CD14-positive monocyte (primary cell): Measurements from ENCODE around the gene CFAP74. TPM values are rescaled to one million over a fixed set of nuclear protein-coding genes. Genes with fewer than 3 reads are reported as not detected.
"Not testable (repeated sequence)": the region's sequence is repeated elsewhere in the genome, so short reads cannot be mapped to it uniquely, and the experiment has no call there.

Experiments used
- DNase-seq, 3 donors: peaks; one replicate each; pipeline ENCODE4 v3.0.0-alpha.2; 2011 to 2022
- H2AFZ ChIP-seq: 2 replicates; pipeline ENCODE4 v1.6.0; 2012; ENCODE audit warnings: mild to moderate bottlenecking, low read depth, low read length, inconsistent platforms; ENCODE audit not compliant: insufficient read depth, poor library complexity, severe bottlenecking
- H3K27ac ChIP-seq, 2 donors: 1 replicate in 1 of 2; 2 replicates in 1 of 2; pipeline ENCODE4 v1.5.1; 2012 to 2013; ENCODE audit warnings: low read length in 2 of 2, control low read depth in 1 of 2, inconsistent platforms in 1 of 2, low read depth in 1 of 2, mild to moderate bottlenecking in 1 of 2
- H3K27me3 ChIP-seq, 2 donors: one replicate each; pipeline versions ENCODE4 v1.6.0 to v1.6.1; 2011 to 2013; ENCODE audit warnings: low read length in 2 of 2; ENCODE audit not compliant: control insufficient read depth in 2 of 2, insufficient read depth in 2 of 2
- H3K36me3 ChIP-seq, 2 donors: replicated peaks in 1 of 2; 1 replicate in 1 of 2; 2 replicates in 1 of 2; pipeline versions ENCODE4 v1.5.1 to v1.6.1; 2012 to 2013; ENCODE audit warnings: low read length in 2 of 2, control low read depth in 1 of 2, inconsistent platforms in 1 of 2, mild to moderate bottlenecking in 1 of 2; ENCODE audit not compliant: insufficient read depth in 2 of 2, control insufficient read depth in 1 of 2
- H3K4me1 ChIP-seq, 2 donors: 1 replicate in 1 of 2; 2 replicates in 1 of 2; pipeline versions ENCODE4 v1.5.1 to v1.6.1; 2012 to 2013; ENCODE audit warnings: low read length in 2 of 2, control low read depth in 1 of 2, inconsistent platforms in 1 of 2, mild to moderate bottlenecking in 1 of 2, moderate library complexity in 1 of 2; ENCODE audit not compliant: insufficient read depth in 2 of 2, control insufficient read depth in 1 of 2
- H3K4me2 ChIP-seq: replicated peaks from 2 replicates; pipeline ENCODE3; 2012; ENCODE audit warnings: low read length, moderate library complexity, mild to moderate bottlenecking; ENCODE audit not compliant: poor library complexity, severe bottlenecking; ENCODE audit errors: extremely low read depth
- H3K4me3 ChIP-seq, 3 experiments: fragments of 200-600 bp in 1 of 3; sonication (generic) in 1 of 3; replicated peaks in 1 of 3; 1 replicate in 2 of 3; 2 replicates in 1 of 3; pipeline ENCODE4 v1.5.1; 2011 to 2013; ENCODE audit warnings: low read length in 3 of 3, mild to moderate bottlenecking in 3 of 3, control low read depth in 2 of 3, low read depth in 2 of 3, inconsistent platforms in 1 of 3, moderate library complexity in 1 of 3
- H3K79me2 ChIP-seq: 2 replicates; pipeline ENCODE4 v1.6.0; 2012; ENCODE audit warnings: mild to moderate bottlenecking, control low read depth, inconsistent platforms, low read length, moderate library complexity; ENCODE audit not compliant: insufficient read depth
- H3K9ac ChIP-seq: 2 replicates; pipeline ENCODE4 v1.6.0; 2017; ENCODE audit warnings: low read length, mild to moderate bottlenecking; ENCODE audit not compliant: insufficient read depth, poor library complexity, severe bottlenecking
- H3K9me3 ChIP-seq, 2 donors: replicated peaks in 1 of 2; 1 replicate in 1 of 2; 2 replicates in 1 of 2; pipeline versions ENCODE4 v1.5.1 to v1.6.1; 2012 to 2013; ENCODE audit warnings: low read length in 2 of 2, control low read depth in 1 of 2; ENCODE audit not compliant: control insufficient read depth in 1 of 2, insufficient read depth in 1 of 2
- H4K20me1 ChIP-seq: 2 replicates; pipeline ENCODE4 v1.6.0; 2012; ENCODE audit warnings: mild to moderate bottlenecking, low read length, control low read depth, moderate library complexity; ENCODE audit not compliant: insufficient read depth
- H3K27ac Mint-ChIP-seq, 7 donors: one replicate each; pipeline ENCODE4 v1.8.0; 2020; ENCODE audit warnings: mild to moderate bottlenecking in 7 of 7, mixed read lengths in 7 of 7, moderate library complexity in 6 of 7, inconsistent platforms in 2 of 7
- H3K27me3 Mint-ChIP-seq, 3 donors: one replicate each; pipeline ENCODE4 v1.8.0; 2021 to 2022; ENCODE audit warnings: low read depth in 3 of 3, mild to moderate bottlenecking in 3 of 3, mixed read lengths in 3 of 3, moderate library complexity in 3 of 3, inconsistent platforms in 1 of 3
- H3K36me3 Mint-ChIP-seq, 2 donors: one replicate each; pipeline ENCODE4 v1.8.0; 2020; ENCODE audit warnings: mixed read lengths in 2 of 2, inconsistent platforms in 1 of 2, mild to moderate bottlenecking in 1 of 2
- H3K4me1 Mint-ChIP-seq: one replicate; pipeline ENCODE4 v1.8.0; 2020; ENCODE audit warnings: mild to moderate bottlenecking, mixed read lengths
- H3K4me3 Mint-ChIP-seq, 2 donors: one replicate each; pipeline ENCODE4 v1.8.0; 2020; ENCODE audit warnings: mild to moderate bottlenecking in 2 of 2, mixed read lengths in 2 of 2, moderate library complexity in 1 of 2
- H3K9me3 Mint-ChIP-seq, 7 donors: one replicate each; pipeline ENCODE4 v1.8.0; 2020 to 2022; ENCODE audit warnings: mixed read lengths in 7 of 7, mild to moderate bottlenecking in 6 of 7, moderate library complexity in 6 of 7, inconsistent platforms in 2 of 7
- CTCF ChIP-seq: fragments of 200-600 bp; IDR thresholded peaks from one replicate; pipeline ENCODE4 v1.8.0; 2022; ENCODE audit warnings: antibody characterized with exemption, mild to moderate bottlenecking
- WGBS: methylation state at CpG from one replicate; pipeline ENCODE4 v1.1.5; 2013; ENCODE audit warnings: missing lambda C conversion rate; ENCODE audit not compliant: insufficient coverage; 5-methylcytosine and 5-hydroxymethylcytosine counted together
- intact Hi-C, 2 donors: fragments of 100-400 bp; cut with micrococcal nuclease; formaldehyde crosslinking; loops; one replicate each; pipeline versions ENCODE4 v1.15.0 to v1.15.1; 2023
- polyA plus RNA-seq, 3 donors: library from polyadenylated mRNA; depleted of rRNA in 1 of 3; unstranded in 2 of 3; stranded (reverse) in 1 of 3; fragments of 300-500 nt in 2 of 3; fragments of >200 nt in 1 of 3; fragmentation: Illumina TruSeq in 2 of 3; gene quantifications; 1 replicate in 2 of 3; 2 replicates in 1 of 3; pipeline ENCODE4 v1.2.3, GENCODE V29; 2012 to 2021

CFAP74 gene
- polyA plus RNA-seq, 3 donors = not detected

DNA sequence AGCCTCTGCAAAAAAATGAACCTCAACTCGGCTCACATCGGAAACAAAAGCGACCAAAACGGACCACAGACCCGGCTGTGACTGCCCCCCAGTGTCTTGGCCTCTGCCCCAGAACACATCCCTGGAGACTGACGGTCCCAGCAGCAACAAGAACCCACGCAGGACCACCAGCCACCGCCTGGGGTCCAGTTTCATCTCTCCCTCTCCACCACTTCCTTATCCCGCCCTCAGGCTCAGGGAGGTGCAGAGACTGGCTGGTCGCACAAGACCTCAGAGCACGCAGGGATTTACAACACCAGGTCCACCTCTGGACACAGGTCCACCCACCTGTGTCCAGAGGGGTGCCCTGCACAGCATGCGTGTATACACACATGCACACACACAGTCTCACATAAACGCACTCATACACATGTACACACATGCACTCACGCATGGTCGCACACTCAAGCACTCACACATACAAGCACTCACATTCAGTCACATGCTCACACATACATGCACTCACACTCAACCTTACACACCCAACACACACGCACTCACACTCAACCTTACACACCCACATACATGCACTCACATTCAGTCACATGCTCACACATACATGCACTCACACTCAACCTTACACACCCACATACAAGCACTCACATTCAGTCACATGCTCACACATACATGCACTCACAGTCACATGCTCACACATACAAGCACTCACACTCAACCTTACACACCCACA is 65.9 kb downstream of the CFAP74 start:
- no peak for DNase-seq
- Histone ChIP-seq H3K9ac (no peak overlapping the region), H3K36me3 (no peaks in the 10 kb centered on the region), H2AFZ (no peak overlapping the region), H3K4me1 (no peaks in the 10 kb centered on the region), H4K20me1 (no peaks in the 10 kb centered on the region), H3K4me2 (no peak overlapping the region), H3K27ac (no peak overlapping the region), H3K79me2 (no peaks in the 10 kb centered on the region), H3K27me3 (no peaks in the 10 kb centered on the region), H3K9me3 (no peaks in the 10 kb centered on the region), H3K4me3 (no peak overlapping the region)
- H3K4me3 Mint-ChIP-seq = no peak overlapping the region
- WGBS = 80% methylated on average over 16 of the region's 16 CpGs
- H3K4me1 Mint-ChIP-seq = no peaks in the 10 kb centered on the region
- H3K9me3 Mint-ChIP-seq = peaks cover 2 to 14% (median 4%) of the 10 kb centered on the region in 7 donors
- TF ChIP-seq CTCF = no peak
- H3K36me3 Mint-ChIP-seq = no peaks in the 10 kb centered on the region
- no peak overlapping the region for H3K27ac Mint-ChIP-seq
- peaks cover 2 to 5% (median 2%) of the 10 kb centered on the region in 3 donors for H3K27me3 Mint-ChIP-seq
- intact Hi-C loops = no loop called here

- Histone ChIP-seq H3K4me3 (no peak overlapping the region), H3K27ac (no peak overlapping the region), H3K79me2 (no peaks in the 10 kb centered on the region), H2AFZ (no peak overlapping the region), H3K27me3 (no peaks in the 10 kb centered on the region), H3K4me2 (no peak overlapping the region), H3K4me1 (no peaks in the 10 kb centered on the region), H4K20me1 (no peaks in the 10 kb centered on the region), H3K36me3 (no peaks in the 10 kb centered on the region), H3K9me3 (no peaks in the 10 kb centered on the region), H3K9ac (no peak overlapping the region)
- no peak overlapping the region for H3K27ac Mint-ChIP-seq
- 74% methylated on average over 11 of the region's 15 CpGs for WGBS
- no peaks in the 10 kb centered on the region for H3K36me3 Mint-ChIP-seq
- H3K27me3 Mint-ChIP-seq = peaks cover 2 to 8% (median 2%) of the 10 kb centered on the region in 3 donors
- DNase-seq = no peak
- H3K4me3 Mint-ChIP-seq = no peak overlapping the region
- peaks cover 2 to 14% (median 4%) of the 10 kb centered on the region in 7 donors for H3K9me3 Mint-ChIP-seq
- TF ChIP-seq CTCF = no peak
- H3K4me1 Mint-ChIP-seq = no peaks in the 10 kb centered on the region
- intact Hi-C loops = no loop called here
Measured at GRCh38 chr1:1937061-1937460, 66.5 kb downstream of the CFAP74 start.

GRCh38 chr1:1934848-1935247 is 68.7 kb downstream of the CFAP74 start:
- DNase-seq, H3K27me3 Mint-ChIP-seq, H3K4me2 ChIP-seq, H3K9me3 ChIP-seq, H2AFZ ChIP-seq, H3K27me3 ChIP-seq, H4K20me1 ChIP-seq, H3K4me3 Mint-ChIP-seq, H3K9ac ChIP-seq, H3K36me3 ChIP-seq, H3K4me1 Mint-ChIP-seq, H3K79me2 ChIP-seq, H3K27ac ChIP-seq, H3K4me3 ChIP-seq, H3K4me1 ChIP-seq, H3K36me3 Mint-ChIP-seq, H3K27ac Mint-ChIP-seq, intact Hi-C loops: not testable (repeated sequence)
- WGBS = 94% methylated on average over 8 of the region's 21 CpGs
- peaks cover 2 to 14% (median 4%) of the 10 kb centered on the region in 7 donors for H3K9me3 Mint-ChIP-seq
